Epithelial cell of prostate (primary cell): ENCODE measurements around the gene PHACTR1.
A peak's percentile ranks its signal among the peaks of the same experiment; 100 is the strongest.

Experiments used
- DNase-seq: peaks from one replicate; pipeline ENCODE4 v3.0.0-alpha.2; 2011; ENCODE audit warnings: low read depth, low spot score
- H3K27ac ChIP-seq: fragments of 450-650 bp; 2 replicates; pipeline ENCODE4 v1.5.1; 2017; ENCODE audit warnings: mild to moderate bottlenecking

PHACTR1 gene

GRCh38 chr6:13289789-13290318, 573.3 kb downstream of the PHACTR1 start:
- H3K27ac ChIP-seq: no peak overlapping the region
- DNase-seq: no peak

DNA sequence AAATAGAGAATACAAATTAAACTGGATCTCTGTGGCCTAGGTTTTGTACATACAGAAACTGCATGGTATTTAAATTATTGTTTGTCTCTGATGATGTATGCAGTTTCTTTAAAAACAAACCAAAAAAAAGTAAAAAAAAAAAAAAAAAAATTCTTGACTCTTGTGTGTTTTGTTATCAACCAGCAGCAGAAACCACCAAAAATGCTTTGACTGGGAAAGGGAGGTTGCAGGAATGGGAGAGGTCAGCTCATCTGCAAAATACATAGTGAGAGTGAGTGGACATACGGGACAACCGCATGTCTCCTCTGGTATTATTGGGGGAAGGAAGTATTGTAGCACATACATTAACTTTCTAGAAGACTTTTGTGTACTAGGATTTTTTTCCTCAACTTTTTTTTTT, 573.8 kb downstream of the PHACTR1 start:
- H3K27ac ChIP-seq: no peak overlapping the region

GRCh38 chr6:13292774-13293173, 576.2 kb downstream of the PHACTR1 start:
- H3K27ac ChIP-seq: no peak overlapping the region
- no peak for DNase-seq

More for the DNA sequence above, 573.8 kb downstream of the PHACTR1 start:
- no peak for DNase-seq

DNA sequence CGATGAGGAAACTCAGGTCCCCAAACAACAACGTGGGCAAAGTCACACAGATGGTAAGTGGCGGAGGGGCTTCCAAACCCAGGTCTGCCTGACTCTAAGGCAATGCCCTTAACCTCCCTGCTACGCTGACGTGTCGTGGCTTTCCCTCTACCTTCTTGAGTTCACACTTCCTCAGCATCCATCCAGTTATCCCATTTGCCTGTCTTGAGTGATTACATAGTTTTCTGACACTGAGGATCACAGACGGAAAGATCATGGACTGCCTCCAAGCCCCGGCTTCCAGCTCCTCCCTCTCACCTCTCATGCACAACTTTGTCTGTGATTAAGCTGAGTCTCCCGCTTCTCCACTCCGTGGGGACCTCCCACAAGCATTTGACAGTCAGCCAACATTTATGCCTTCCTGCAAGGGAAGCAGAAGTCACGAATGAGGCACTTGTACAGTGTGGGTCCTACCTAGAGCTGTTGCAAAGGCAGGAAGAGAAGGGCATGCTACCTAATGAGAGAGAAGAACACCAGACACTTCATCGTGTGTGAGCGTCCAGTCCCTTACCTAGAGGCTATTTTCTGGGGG, 578.0 kb downstream of the PHACTR1 start:
- DNase-seq: no peak
- no peak overlapping the region for H3K27ac ChIP-seq

- no peak for DNase-seq
- no peak overlapping the region for H3K27ac ChIP-seq
Observed at GRCh38 chr6:13295576-13295975, 579.0 kb downstream of the PHACTR1 start.

DNA sequence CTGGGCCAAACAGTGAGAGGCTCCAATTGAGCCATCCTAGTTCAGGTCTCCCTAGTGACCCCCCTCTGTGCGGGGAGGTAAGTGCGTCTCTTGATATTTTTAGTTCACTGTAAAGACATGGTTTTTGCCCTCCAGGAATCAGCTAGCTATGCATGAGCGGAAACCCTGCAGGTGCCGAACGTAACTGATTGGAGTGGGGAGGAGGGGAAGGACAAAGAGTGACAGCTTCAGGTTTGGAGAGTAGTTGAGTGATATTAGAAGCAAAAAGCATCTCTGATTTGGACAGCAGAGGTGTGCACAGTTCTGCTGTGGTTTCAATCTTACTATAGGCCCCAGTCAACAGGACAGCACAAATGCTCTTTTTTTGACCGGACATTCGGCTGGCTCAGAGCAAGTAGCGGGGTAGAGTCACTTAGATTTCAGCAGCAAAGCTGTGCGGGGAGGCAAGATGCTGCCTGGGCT, 580.0 kb downstream of the PHACTR1 start:
- H3K27ac ChIP-seq: no peak overlapping the region
- DNase-seq: no peak

DNA sequence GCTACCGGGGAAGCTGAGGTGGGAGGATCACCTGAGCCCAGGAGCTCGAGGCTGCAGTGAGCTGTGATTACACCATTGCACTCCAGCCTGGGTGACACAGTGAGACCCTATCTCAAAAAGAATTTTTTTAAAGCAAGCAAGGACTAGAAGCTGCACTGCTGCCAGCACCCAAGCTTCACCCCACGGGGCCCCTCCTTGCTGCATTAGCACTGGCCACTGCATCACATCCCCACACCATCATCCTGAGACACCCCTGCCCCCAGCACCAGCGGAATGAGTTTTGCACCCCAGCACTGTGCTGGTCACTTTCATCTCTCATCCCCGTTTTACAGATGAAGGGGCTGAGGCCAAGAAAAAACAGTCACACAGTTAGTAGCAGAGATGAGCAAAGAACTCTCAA, 580.8 kb downstream of the PHACTR1 start:
- no peak overlapping the region for H3K27ac ChIP-seq
- no peak for DNase-seq

DNA sequence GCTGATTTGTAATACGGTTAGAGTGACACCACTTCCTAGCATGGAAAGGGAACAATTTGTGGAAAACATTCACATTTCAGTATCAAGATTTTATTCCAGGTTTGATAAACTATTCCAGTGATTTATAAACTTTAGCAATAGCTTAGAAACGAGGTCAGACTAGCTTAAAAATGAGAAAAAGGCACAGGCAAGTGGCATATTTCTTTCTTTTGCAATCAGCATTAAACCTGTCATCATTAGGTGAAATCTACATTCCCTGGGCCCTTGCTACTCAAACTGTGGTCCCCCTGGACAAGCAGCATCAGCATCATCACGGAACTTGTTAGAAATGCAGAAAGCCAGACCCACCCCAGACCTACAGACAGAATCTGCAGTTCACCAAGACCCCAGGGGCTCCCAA, 581.9 kb downstream of the PHACTR1 start:
- H3K27ac ChIP-seq: no peak overlapping the region
- no peak for DNase-seq

- H3K27ac ChIP-seq: no peak overlapping the region
- DNase-seq: no peak
Observed at GRCh38 chr6:13299403-13299821, 582.8 kb downstream of the PHACTR1 start.

GRCh38 chr6:13299918-13300317, 583.4 kb downstream of the PHACTR1 start:
- H3K27ac ChIP-seq: no peak overlapping the region
- no peak for DNase-seq

DNA sequence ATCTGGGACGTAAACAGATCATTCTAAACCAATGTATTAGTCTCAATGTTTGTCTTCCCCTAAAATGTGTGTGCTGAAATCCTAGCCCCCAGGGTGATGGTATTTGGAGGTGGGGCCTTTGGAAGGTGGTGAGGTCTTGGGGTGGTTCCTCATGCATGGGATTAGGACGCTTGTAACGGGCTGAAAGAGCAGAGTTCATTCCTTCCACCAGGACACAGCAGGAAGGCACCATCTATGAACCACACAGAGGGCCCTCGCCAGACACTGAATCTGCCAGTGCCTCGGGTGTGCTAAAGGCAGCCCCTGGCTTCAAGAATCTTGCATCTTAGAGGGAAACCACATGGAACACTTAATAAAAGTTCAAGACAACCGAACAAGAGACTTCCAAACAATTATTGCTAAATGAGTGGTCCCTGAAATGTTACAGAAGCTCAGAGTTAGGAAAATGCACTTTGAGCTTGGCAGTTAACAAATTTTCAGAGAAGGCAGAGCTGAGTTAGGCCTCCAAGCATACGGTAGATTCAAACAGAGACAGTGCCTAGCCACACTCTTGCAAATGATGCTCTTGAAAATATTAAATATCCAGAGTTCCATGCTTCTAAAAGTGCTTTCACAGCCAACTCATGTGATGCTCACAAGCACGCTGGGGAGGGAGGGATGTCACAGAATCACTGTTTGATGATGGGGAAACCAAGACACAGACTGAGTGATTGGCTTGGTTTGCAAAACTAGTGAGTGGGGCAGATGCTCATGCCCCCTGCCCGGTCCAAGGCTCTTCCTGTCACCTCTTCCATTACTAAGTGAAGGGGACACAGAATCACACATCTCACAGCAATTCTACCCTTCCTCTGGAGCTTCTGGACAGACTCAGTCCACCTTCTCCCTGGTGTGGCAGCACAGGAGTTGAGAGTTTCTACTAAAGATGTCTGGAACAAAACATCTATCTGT, 584.4 kb downstream of the PHACTR1 start:
- no peak for DNase-seq
- no peak overlapping the region for H3K27ac ChIP-seq

DNA sequence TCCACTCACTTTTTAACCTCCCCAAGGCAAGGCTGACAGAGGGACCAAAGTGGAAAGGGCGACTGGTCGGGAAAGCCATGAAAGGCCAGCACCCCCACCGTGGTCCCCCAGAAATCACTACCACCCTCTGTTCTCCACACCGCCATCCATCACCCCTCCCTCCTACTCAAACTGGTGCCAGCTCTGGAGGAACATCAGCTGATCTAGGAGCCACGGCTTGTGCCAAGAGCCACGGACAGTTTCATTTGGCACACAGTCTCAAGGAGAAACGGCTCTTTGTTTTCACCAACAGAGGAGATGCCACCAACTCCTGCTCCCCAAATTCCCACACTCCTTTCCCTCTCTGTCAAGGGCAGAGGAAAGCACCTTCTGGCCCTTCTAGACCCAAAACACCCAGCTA, 585.7 kb downstream of the PHACTR1 start:
- peak overlapping the region; percentile 93 for H3K27ac ChIP-seq
- DNase-seq: no peak

GRCh38 chr6:13302751-13303667, 586.4 kb downstream of the PHACTR1 start:
- DNase-seq: peak; percentile 85

GRCh38 chr6:13303668-13304017, 587.1 kb downstream of the PHACTR1 start:
- DNase-seq: no peak
- peak overlapping the region; percentile 93 for H3K27ac ChIP-seq

More at GRCh38 chr6:13302751-13303667, 586.4 kb downstream of the PHACTR1 start:
- peak overlapping the region; percentile 93 for H3K27ac ChIP-seq

DNA sequence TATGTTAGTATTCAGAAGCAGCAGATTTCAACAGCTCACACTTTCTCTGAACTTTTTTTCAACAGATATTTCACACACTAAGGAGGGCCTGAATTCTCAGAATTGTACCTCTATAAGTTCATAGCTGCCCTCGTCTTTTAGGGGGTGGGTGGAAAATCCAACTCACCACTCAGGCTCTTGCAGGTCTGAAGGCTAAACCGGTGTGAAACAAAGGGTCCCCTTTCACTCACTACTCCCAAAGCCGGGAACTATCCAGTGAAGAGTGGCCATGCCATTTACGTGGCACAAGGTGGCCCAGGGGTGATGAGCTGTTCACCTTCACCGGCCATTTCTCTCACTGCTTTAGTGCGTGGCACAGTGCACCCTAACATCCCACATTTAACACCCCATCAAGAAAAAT, 587.5 kb downstream of the PHACTR1 start:
- no peak for DNase-seq
- H3K27ac ChIP-seq: peak overlapping the region; percentile 93

GRCh38 chr6:13304580-13305260, 588.2 kb downstream of the PHACTR1 start:
- DNase-seq: no peak
- peak overlapping the region; percentile 93 for H3K27ac ChIP-seq

DNA sequence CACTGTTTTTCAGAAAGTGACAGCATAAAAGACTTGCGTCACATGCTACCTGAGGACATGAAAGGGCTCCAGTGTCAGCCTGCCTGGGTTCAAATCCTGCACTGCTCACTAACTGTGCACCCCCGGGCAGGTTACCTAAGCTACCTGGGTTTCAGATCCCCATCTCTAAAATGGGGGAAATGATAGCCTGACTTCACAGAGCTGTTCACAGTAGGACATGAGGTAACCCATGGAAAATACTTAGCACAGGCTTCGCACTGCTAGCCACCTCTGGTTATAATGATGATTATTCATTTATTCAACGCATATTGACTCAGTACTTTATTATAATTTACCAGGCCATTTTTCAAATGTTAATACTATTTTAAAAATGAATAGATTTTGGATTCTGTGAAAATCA, 588.7 kb downstream of the PHACTR1 start:
- H3K27ac ChIP-seq: no peak overlapping the region
- DNase-seq: no peak

DNA sequence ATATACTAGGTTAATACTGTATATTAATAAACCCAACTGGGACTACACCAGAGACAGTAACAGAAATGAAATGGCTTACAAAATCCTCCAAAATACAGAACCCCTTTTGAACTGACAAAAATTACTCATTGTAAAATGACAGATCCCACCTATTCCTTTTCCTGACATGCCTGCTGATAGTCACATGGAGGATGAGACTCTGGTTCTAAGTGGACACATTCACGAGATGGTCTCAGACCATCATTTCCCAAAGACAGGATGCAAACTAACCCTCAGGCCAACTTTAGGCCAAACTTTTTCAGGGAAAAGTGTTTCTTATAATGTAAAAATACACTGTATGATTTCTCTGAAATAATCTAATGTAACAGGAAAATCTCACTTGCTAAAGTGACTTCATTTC, 589.2 kb downstream of the PHACTR1 start:
- H3K27ac ChIP-seq: no peak overlapping the region
- no peak for DNase-seq

GRCh38 chr6:13307508-13307995, 591.0 kb downstream of the PHACTR1 start:
- H3K27ac ChIP-seq: peak overlapping the region; percentile 89
- peak; percentile 45 for DNase-seq

DNA sequence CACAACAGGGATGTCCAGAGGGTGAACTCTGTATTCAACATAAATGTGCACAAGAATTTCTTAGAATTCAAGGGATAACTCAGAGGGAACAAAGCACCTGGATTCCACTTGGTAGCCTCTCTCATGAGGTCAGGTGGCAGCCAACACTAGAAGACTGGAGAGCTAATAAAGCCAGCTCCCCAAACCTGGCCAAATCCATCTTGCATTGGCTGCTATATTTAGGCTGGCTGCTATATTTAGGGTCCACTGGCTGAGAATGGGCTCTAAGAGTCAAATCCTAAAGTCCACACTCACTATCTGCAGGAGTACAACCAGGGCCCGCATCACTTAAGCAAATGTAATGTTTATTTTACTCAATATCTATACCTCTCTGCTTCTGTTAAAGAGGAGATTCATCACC, 591.8 kb downstream of the PHACTR1 start:
- peak overlapping the region; percentile 89 for H3K27ac ChIP-seq

More for the DNA sequence above, 591.8 kb downstream of the PHACTR1 start:
- no peak for DNase-seq
